Smooth muscle cell (in vitro differentiated cells): ENCODE results near the gene ETV6. TPM values are rescaled to one million over a fixed set of nuclear protein-coding genes. Genes with fewer than 3 reads are reported as not detected.

Experiments
- DNase-seq: peaks from one replicate; lab custom pipeline; 2025; ENCODE audit not compliant: unreplicated experiment; lab: John Stamatoyannopoulos, UW
- H2AFZ ChIP-seq: fragments of 200-600 bp; sonication (generic); 2 replicates; pipeline ENCODE4 v1.6.0; 2016; ENCODE audit warnings: antibody characterized with exemption, low read depth, mild to moderate bottlenecking
- H3F3A ChIP-seq: fragments of 200-600 bp; sonication (generic); 2 replicates; pipeline ENCODE4 v1.6.0; 2017; ENCODE audit warnings: antibody characterized with exemption, low read depth
- H3K27ac ChIP-seq: fragments of 200-600 bp; sonication (generic); 2 replicates; pipeline ENCODE4 v1.5.1; 2016; ENCODE audit warnings: low read depth, mild to moderate bottlenecking
- H3K27me3 ChIP-seq: fragments of 200-600 bp; sonication (generic); 2 replicates; pipeline ENCODE4 v1.6.1; 2016; ENCODE audit warnings: low read depth, mild to moderate bottlenecking
- H3K36me3 ChIP-seq: fragments of 200-600 bp; sonication (generic); 2 replicates; pipeline ENCODE4 v1.5.1; 2016; ENCODE audit warnings: low read depth
- H3K4me1 ChIP-seq: fragments of 200-600 bp; sonication (generic); 2 replicates; pipeline ENCODE4 v1.5.1; 2016; ENCODE audit warnings: low read depth
- H3K4me2 ChIP-seq: fragments of 200-600 bp; sonication (generic); 2 replicates; pipeline ENCODE4 v1.6.0; 2016; ENCODE audit warnings: mild to moderate bottlenecking
- H3K4me3 ChIP-seq: fragments of 200-600 bp; sonication (generic); 2 replicates; pipeline ENCODE4 v1.5.1; 2016; ENCODE audit warnings: mild to moderate bottlenecking
- H3K79me2 ChIP-seq: fragments of 200-600 bp; sonication (generic); 2 replicates; pipeline ENCODE4 v1.6.0; 2016; ENCODE audit warnings: low read depth, mild to moderate bottlenecking
- H3K9ac ChIP-seq: fragments of 200-600 bp; sonication (generic); 2 replicates; pipeline ENCODE4 v1.6.0; 2016; ENCODE audit warnings: low read depth
- H3K9me3 ChIP-seq: fragments of 200-600 bp; sonication (generic); replicated peaks from 2 replicates; pipeline ENCODE4 v1.5.1; 2016; ENCODE audit warnings: low read depth
- H4K20me1 ChIP-seq: fragments of 200-600 bp; sonication (generic); 2 replicates; pipeline ENCODE4 v1.6.0; 2016; ENCODE audit warnings: low read depth
- WGBS: methylation state at CpG from one replicate; pipeline ENCODE4 v1.1.7; 2016; ENCODE audit warnings: low lambda C conversion rate; 5-methylcytosine and 5-hydroxymethylcytosine counted together
- polyA plus RNA-seq: library from polyadenylated mRNA; unstranded; fragments of >200 nt; fragmentation: Nextera tagmentation; extraction: Ambion mirVana; gene quantifications from 2 replicates; pipeline ENCODE4 v1.2.1, GENCODE V29; 2016
- total RNA-seq: library from RNA; depleted of rRNA; stranded (reverse); fragments of >200 nt; gene quantifications from 2 replicates; pipeline ENCODE4 v1.2.3, GENCODE V29; 2014
- TF ChIP-seq, protein P1 (sequence below): fragments of 200-600 bp; sonication (generic); IDR thresholded peaks from 2 replicates; pipeline ENCODE4 v1.5.1; 2017; ENCODE audit warnings: borderline replicate concordance, mild to moderate bottlenecking, antibody characterized with exemption; ENCODE audit not compliant: insufficient read depth, poor library complexity, severe bottlenecking

ETV6 gene
- total and polyA plus RNA-seq, 2 experiments from 2014 or later: 11.5 to 23.8 TPM

DNA sequence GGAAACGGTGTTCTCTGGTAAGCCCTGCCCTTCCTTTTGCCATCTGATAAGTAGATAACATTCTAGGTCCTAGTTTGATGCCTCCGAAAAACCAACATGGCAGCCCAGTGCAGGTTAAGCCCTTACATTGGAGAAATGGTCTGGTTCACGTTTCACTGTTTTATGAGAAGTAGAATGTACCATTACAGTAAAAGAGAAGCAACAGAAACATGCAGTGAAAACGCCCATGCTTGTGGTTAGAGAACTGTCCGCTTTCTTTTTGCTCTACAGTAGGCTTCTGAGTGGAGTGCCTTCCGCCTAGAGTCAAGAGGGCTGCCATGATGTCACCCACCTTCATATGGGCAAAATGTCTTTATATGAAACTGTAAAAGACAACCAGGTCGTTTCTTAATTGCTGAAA is 230.9 kb downstream of the ETV6 start:
- Histone ChIP-seq H3K9me3 (no peaks in the 10 kb centered on the region), H3K4me1 (peaks cover 21% of the 10 kb centered on the region), H4K20me1 (peaks cover 12% of the 10 kb centered on the region), H3K79me2 (no peaks in the 10 kb centered on the region), H3K36me3 (no peaks in the 10 kb centered on the region), H3K27ac (peak overlapping the region; percentile 80), H3K4me2 (no peak overlapping the region), H3K27me3 (no peaks in the 10 kb centered on the region), H3K4me3 (no peak overlapping the region), H3K9ac (no peak overlapping the region), H2AFZ (no peak overlapping the region), H3F3A (peaks cover 14% of the 10 kb centered on the region)
- DNase-seq: no peak
- 79% methylated on average over 7 of the region's 7 CpGs for WGBS
- TF ChIP-seq, protein P1, sequence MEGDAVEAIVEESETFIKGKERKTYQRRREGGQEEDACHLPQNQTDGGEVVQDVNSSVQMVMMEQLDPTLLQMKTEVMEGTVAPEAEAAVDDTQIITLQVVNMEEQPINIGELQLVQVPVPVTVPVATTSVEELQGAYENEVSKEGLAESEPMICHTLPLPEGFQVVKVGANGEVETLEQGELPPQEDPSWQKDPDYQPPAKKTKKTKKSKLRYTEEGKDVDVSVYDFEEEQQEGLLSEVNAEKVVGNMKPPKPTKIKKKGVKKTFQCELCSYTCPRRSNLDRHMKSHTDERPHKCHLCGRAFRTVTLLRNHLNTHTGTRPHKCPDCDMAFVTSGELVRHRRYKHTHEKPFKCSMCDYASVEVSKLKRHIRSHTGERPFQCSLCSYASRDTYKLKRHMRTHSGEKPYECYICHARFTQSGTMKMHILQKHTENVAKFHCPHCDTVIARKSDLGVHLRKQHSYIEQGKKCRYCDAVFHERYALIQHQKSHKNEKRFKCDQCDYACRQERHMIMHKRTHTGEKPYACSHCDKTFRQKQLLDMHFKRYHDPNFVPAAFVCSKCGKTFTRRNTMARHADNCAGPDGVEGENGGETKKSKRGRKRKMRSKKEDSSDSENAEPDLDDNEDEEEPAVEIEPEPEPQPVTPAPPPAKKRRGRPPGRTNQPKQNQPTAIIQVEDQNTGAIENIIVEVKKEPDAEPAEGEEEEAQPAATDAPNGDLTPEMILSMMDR: no peak

DNA sequence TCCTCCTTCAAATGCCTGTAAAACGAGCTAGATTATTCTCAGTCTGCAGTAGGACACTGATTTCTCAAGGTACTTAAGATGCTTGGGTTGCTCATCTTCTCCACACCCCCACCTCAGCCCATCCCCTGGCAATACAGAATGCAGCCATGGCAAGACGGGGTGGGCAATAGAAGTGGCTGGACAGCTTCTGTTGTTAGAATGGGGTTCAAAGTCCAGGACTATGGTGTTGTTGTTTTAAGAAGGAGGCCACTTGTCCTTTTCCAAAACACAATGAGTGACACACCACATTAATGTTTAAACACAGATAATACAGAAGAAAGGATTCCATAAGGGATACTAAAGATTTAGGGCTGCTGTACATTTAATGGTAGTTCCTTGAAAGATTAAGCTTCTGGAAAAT is 232.4 kb downstream of the ETV6 start:
- Histone ChIP-seq H3F3A (peaks cover 14% of the 10 kb centered on the region), H3K9ac (no peak overlapping the region), H3K4me1 (peaks cover 28% of the 10 kb centered on the region), H4K20me1 (peaks cover 7% of the 10 kb centered on the region), H3K36me3 (no peaks in the 10 kb centered on the region), H3K4me3 (no peak overlapping the region), H3K27ac (no peak overlapping the region), H2AFZ (no peak overlapping the region), H3K79me2 (no peaks in the 10 kb centered on the region), H3K4me2 (no peak overlapping the region), H3K9me3 (no peaks in the 10 kb centered on the region), H3K27me3 (no peaks in the 10 kb centered on the region)
- 84% methylated on average over 2 of the region's 2 CpGs for WGBS
- no peak for DNase-seq
- TF ChIP-seq, protein P1: no peak

DNA sequence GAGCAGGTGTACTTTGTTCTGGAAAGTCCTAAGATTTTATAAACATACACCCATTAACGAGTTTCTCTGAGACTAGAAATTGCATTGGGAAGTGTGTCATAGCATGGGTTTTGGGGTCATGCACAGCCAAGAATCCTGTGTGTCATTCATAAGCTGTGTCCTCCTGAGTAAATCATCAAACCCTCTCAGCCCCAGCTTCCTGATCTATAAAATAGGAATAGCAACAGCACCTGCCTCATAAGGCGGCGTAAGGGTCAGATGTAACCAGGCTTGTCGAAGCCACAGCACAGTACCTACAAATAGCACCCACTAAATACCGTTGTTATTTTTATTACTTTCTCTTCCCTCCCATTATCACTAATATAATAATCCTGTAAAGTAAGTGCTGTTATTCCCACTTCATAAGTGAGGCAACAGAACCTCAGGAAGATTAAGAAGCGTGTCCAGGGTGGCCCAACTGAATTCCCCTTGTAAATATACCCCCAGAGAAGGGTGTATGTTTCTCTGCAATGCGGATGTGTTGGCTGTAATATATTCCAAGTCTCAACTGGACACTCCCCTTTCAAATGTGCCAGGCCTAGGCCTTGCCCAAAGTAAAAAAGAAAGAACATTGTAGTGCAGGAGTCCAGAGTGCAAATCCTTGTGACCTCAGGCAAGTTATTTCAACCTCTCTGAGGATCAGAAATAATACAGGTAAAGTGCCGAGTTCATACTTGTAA is 233.0 kb downstream of the ETV6 start:
- Histone ChIP-seq H3K27me3 (no peaks in the 10 kb centered on the region), H3K9ac (no peak overlapping the region), H3K4me1 (peaks cover 28% of the 10 kb centered on the region), H2AFZ (no peak overlapping the region), H3K9me3 (no peaks in the 10 kb centered on the region), H3K79me2 (no peaks in the 10 kb centered on the region), H3K27ac (no peak overlapping the region), H3K4me2 (no peak overlapping the region), H3F3A (peaks cover 14% of the 10 kb centered on the region), H3K4me3 (no peak overlapping the region), H3K36me3 (no peaks in the 10 kb centered on the region), H4K20me1 (peaks cover 3% of the 10 kb centered on the region)
- WGBS: 88% methylated on average over 8 of the region's 8 CpGs
- TF ChIP-seq, protein P1: no peak
- DNase-seq: no peak

DNA sequence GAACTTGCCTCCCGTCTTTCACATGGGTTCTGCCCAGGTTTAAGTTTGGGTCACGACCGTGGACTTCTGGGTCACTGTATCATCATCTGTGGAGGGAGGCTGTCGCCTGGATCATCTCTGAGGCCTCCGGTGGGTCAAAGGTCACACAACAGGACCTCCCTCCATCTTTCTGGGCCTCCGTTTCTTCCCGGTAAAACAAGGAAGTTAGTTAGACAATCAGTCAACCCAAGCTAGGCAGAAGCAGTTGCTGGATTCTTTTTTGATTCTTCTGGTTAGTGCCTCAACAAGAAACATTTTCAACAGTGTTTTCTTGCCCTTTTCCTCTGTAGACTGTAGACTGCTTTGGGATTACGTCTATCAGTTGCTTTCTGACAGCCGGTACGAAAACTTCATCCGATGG is 234.6 kb downstream of the ETV6 start:
- H3K4me1 ChIP-seq: peaks cover 13% of the 10 kb centered on the region
- WGBS: 78% methylated on average over 11 of the region's 11 CpGs
- DNase-seq: no peak
- H2AFZ ChIP-seq: no peak overlapping the region
- no peaks in the 10 kb centered on the region for H3K27me3 ChIP-seq
- H3K9ac ChIP-seq: no peak overlapping the region
- H3K9me3 ChIP-seq: no peaks in the 10 kb centered on the region
- no peak overlapping the region for H3K4me3 ChIP-seq
- H4K20me1 ChIP-seq: no peaks in the 10 kb centered on the region
- H3K36me3 ChIP-seq: no peaks in the 10 kb centered on the region
- TF ChIP-seq, protein P1: no peak
- no peaks in the 10 kb centered on the region for H3F3A ChIP-seq
- no peak overlapping the region for H3K4me2 ChIP-seq
- H3K27ac ChIP-seq: peak overlapping the region; percentile 92
- no peaks in the 10 kb centered on the region for H3K79me2 ChIP-seq
